ENCODE measurements around the gene RAD51B.

The RAD51B gene

GRCh38 chr14:68577802-68578541 is 758.4 kb downstream of the RAD51B start:
- no peak for TF ChIP-seq CTCF (IDR thresholded peaks at IDR 0.05; ENCODE audit: low read depth, low read length)
- no peak overlapping the region for H3K4me3 ChIP-seq (ENCODE audit: low read depth, low read length)

DNA sequence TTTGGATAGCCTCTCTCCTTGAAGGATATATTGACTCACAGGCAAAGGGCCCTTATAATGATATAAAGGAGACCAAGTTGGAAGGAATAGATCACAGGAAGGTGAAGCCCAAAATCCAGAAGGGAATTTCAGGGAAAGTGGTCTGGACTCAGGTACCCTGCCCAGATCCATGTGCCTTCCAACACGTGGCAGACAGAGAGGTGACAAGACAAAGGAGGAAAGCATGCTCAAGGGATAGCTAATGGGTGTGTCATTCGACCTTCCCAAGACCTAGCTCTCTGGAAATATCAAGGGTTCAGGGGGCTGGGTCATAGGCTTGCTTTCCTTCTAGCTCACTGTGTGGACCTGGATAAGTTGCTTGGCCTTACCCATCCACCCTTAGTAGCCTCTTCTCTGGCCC is 759.0 kb downstream of the RAD51B start:
- TF ChIP-seq CTCF (IDR thresholded peaks at IDR 0.05; ENCODE audit: low read depth, low read length): no peak
- H3K4me3 ChIP-seq (ENCODE audit: low read depth, low read length): no peak overlapping the region

DNA sequence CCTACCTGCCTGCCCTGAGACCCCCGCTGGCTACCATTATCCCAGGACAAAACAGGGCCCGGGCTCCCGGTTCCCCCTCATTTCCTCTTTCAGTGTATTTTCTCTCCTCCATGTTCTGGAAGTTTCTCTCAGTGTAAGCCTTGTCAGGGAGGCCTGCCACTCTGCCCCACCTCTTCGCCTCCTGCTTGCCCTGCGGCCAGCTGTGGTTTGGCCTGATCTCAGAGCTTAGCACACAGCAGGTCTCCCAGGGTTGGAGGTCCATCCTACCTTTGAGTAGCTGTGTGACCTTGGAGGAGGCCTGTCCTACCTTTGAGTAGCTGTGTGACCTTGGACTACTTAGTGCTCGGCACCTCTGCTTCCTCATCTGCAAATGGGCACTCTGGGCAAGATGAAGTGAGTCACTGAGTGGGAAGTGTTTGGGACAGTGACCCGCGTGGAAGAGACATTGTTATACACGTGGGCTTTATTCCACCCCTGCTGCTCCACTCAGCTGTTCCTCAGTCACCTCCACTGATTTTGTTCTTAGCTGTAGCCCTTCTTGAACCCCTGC is 760.6 kb downstream of the RAD51B start:
- no peak overlapping the region for H3K4me3 ChIP-seq (ENCODE audit: low read depth, low read length)
- no peak for TF ChIP-seq CTCF (IDR thresholded peaks at IDR 0.05; ENCODE audit: low read depth, low read length)

DNA sequence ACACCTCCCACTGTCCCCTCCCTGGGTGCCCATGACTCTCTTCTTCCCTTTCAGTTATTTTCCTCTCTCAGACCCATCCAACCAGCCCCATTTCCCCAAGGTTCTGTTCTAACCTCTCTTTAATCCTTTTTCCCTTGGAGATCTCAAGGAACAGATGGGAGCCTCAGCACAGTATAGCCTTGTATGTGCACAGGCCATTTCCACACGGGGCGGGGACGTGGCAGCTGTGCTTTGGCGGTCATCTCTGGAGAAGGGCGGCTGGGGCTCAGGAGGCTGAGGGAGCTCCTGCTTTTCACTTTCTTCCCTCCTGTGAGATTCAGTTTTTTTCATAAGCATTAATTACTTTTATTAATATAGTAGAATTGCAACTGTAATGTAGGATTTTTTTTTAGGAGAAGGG is 761.1 kb downstream of the RAD51B start:
- no peak for TF ChIP-seq CTCF (IDR thresholded peaks at IDR 0.05; ENCODE audit: low read depth, low read length)

GRCh38 chr14:68583548-68584280 is 764.1 kb downstream of the RAD51B start:
- H3K4me3 ChIP-seq (ENCODE audit: low read depth, low read length): no peak overlapping the region
- TF ChIP-seq CTCF (IDR thresholded peaks at IDR 0.05; ENCODE audit: low read depth, low read length): no peak

More for the DNA sequence above, 761.1 kb downstream of the RAD51B start:
- H3K4me3 ChIP-seq (ENCODE audit: low read depth, low read length): no peak overlapping the region

DNA sequence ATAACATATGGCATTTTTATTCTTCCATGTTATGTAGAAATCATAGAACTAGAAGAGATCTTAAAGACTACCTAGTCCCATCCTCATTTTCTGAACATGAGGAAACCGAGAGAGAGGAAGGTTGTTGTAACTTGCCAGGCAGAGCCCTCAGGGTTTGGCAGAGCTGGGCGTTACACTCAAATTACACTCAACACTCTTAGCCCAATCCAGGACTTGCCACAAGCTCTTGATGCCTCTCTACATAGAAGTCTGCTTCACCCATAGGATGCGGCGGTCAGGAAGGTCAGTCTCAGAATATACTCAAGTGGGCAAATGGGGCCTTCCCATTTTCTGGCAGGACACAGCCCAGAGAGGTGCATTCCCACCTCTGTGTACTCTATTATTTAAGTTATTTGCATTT is 765.2 kb downstream of the RAD51B start:
- TF ChIP-seq CTCF (IDR thresholded peaks at IDR 0.05; ENCODE audit: low read depth, low read length): no peak
- no peak overlapping the region for H3K4me3 ChIP-seq (ENCODE audit: low read depth, low read length)

DNA sequence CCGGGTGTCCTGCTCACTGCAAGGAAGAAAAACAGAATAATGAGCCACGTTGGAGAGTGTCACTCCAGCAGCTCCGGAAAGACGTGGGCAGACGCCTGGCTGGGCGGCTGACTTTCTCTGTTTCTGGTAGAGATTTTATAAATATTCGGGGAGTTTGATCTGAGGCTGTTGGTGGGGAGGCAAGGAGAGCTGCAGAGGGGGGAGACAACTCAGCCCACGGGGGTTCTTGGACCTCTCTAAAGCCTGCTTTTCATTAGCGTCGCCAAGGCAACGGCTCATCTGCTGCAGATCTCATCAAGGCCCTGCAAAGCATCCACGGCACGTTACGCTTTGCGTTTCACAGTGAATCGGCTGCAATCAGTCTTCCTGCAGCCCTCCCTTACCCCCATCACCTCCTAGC is 766.1 kb downstream of the RAD51B start:
- no peak overlapping the region for H3K4me3 ChIP-seq (ENCODE audit: low read depth, low read length)
- TF ChIP-seq CTCF (IDR thresholded peaks at IDR 0.05; ENCODE audit: low read depth, low read length): no peak
